Heart left ventricle (tissue), 16 donors: ENCODE measurements around the gene GPR183. TPM values are rescaled to one million over a fixed set of nuclear protein-coding genes. Genes with fewer than 3 reads are reported as not detected.

Source experiments
- ATAC-seq, 4 donors: fragments of 200-7000 bp; cut with Tn5 transposase; one replicate each; pipeline ENCODE4 v1.9.1; 2020 to 2022; ENCODE audit warnings: moderate library complexity in 4 of 4, mild to moderate bottlenecking in 3 of 4, moderate number of reproducible peaks in 1 of 4
- DNase-seq, 5 donors: peaks; one replicate each; pipeline ENCODE4 v3.0.0-alpha.2; 2020
- H3K27ac ChIP-seq, 12 donors: fragments of 200-600 bp; sonication (generic) in 4 of 12; one replicate each; pipeline versions ENCODE4 v1.5.0 to v1.8.0; 2016 to 2022; ENCODE audit warnings: mild to moderate bottlenecking in 2 of 12
- H3K27me3 ChIP-seq, 9 donors: fragments of 200-600 bp; sonication (generic) in 2 of 9; one replicate each; pipeline versions ENCODE4 v1.5.1 to v1.8.0; 2016 to 2022; ENCODE audit warnings: mild to moderate bottlenecking in 3 of 9
- H3K36me3 ChIP-seq, 9 donors: fragments of 200-600 bp; sonication (generic) in 2 of 9; one replicate each; pipeline versions ENCODE4 v1.5.0 to v1.8.0; 2018 to 2022; ENCODE audit warnings: mild to moderate bottlenecking in 2 of 9
- H3K4me1 ChIP-seq, 12 donors: fragments of 200-600 bp; sonication (generic) in 4 of 12; one replicate each; pipeline versions ENCODE4 v1.5.0 to v1.8.0; 2016 to 2022; ENCODE audit warnings: mild to moderate bottlenecking in 3 of 12
- H3K4me3 ChIP-seq, 12 donors: fragments of 200-600 bp; sonication (generic) in 4 of 12; one replicate each; pipeline versions ENCODE4 v1.5.0 to v1.8.0; 2017 to 2022; ENCODE audit warnings: mild to moderate bottlenecking in 9 of 12, moderate library complexity in 4 of 12
- H3K9me3 ChIP-seq, 12 donors: fragments of 200-600 bp; sonication (generic) in 4 of 12; one replicate each; pipeline versions ENCODE4 v1.5.0 to v1.8.0; 2016 to 2022; ENCODE audit warnings: mild to moderate bottlenecking in 1 of 12
- CTCF ChIP-seq, 12 donors: fragments of 200-600 bp; sonication (generic) in 4 of 12; IDR thresholded peaks; one replicate each; pipeline versions ENCODE4 v1.5.0 to v1.8.0; 2018 to 2022; ENCODE audit warnings: antibody characterized with exemption in 12 of 12, mild to moderate bottlenecking in 5 of 12
- POLR2A ChIP-seq, 2 donors: fragments of 450-650 bp; IDR thresholded peaks; one replicate each; pipeline ENCODE4 v1.6.1; 2017; ENCODE audit warnings: antibody characterized with exemption in 2 of 2, mild to moderate bottlenecking in 2 of 2, moderate library complexity in 2 of 2
- WGBS, 4 donors: extraction: QIAGEN DNeasy Blood & Tissue Kit in 2 of 4; methylation state at CpG; one replicate each; pipeline versions ENCODE4 v1.1.5 to v1.1.7; 2013 to 2018; 5-methylcytosine and 5-hydroxymethylcytosine counted together
- intact Hi-C, 10 donors: fragments of 100-400 bp; cut with DNase I; formaldehyde crosslinking; loops; one replicate each; pipeline versions ENCODE4 v1.11.1 to v1.14.2; 2022
- polyA plus RNA-seq, 2 donors: library from polyadenylated mRNA; stranded (reverse); fragments of 200-250 nt; gene quantifications; one replicate each; pipeline ENCODE4 v1.2.3, GENCODE V29; 2013
- total RNA-seq, 9 donors: library from RNA; depleted of rRNA in 2 of 9; stranded (reverse); fragments of >200 nt in 2 of 9; fragmentation: NEBNext Ultra II Directional in 3 of 9; extraction: Animal tissue kit (Norgen Biotek cat#: 25700) in 3 of 9; gene quantifications; one replicate each; pipeline versions ENCODE4 v1.1.0 to v1.2.4, GENCODE V29; 2016 to 2023
- donor health status: ischemic (EF 13 %, LVEDD 7.1; RV severe dilation, severe dysfunction).
- donor health status: healthy with polysubstance abuse.
- donor health status: DM: no; HTN: yes; CAD: no.
- donor health status: DM: no; HTN: no; CAD: no.
- donor health status: ischemic (EF 25% LVEDD 6.9; RV normal size, moderate dysfunction).
- donor health status: ischemic (EF 25% LVEDD 5.7; RV mildly dilated, moderate dysfunction).
- donor health status: healthy.
- donor health status: DM: yes; HTN: yes; CAD: no.
- donor health status: ischemic (EF 35%, LVEDD 5.7; RV mildly dilated, moderate dysfunction).
- donor health status: nonischemic (EF 11% LVEDD 7.7; RV severe dilation, severe dysfunction).
- donor health status: DM: yes; HTN: yes; CAD: no.
- donor health status: PGD.
- donor health status: ischemic (EF 29% LVEDD 5.4; RV normal size, mild dysfunction).
- donor health status: nonischemic (EF 23%, LVEDD 6.1; RV moderate dilation, normal function).

GPR183 gene
- total and polyA plus RNA-seq, 11 donors, result 0.69 to 7.6 (median 1.5) TPM

- intact Hi-C loops, result no loop called here
- WGBS, 4 donors, result 91 to 96% (median 94%) methylated on average over 1 of the region's 1 CpG
- peak overlapping the region in 1 of 12 donors; percentile 25 for H3K4me3 ChIP-seq
- H3K27ac ChIP-seq, result peak overlapping the region in 1 of 12 donors; percentile 83
- H3K9me3 ChIP-seq, result no peaks in the 10 kb centered on the region
- no peaks in the 10 kb centered on the region for H3K27me3 ChIP-seq
- ATAC-seq (no peak), DNase-seq (no peak)
- TF ChIP-seq CTCF (IDR thresholded peaks at IDR 0.05), result no peak
- H3K4me1 ChIP-seq, result peaks cover 0 to 83% (median 10%) of the 10 kb centered on the region in 12 donors
- H3K36me3 ChIP-seq, result peaks cover 0 to 35% (median 10%) of the 10 kb centered on the region in 9 donors
Observed at GRCh38 chr13:99313941-99314340, 6.7 kb upstream of the GPR183 start.

GRCh38 chr13:99313501-99313900, 6.3 kb upstream of the GPR183 start:
- 50 to 67% (median 55%) methylated on average over 3 of the region's 3 CpGs for WGBS, 4 donors
- ATAC-seq (peak in 3 of 4 donors; percentile 28 to 40 (median 34)), DNase-seq (no peak)
- intact Hi-C loops, result no loop called here
- H3K4me3 ChIP-seq, result peak overlapping the region in 1 of 12 donors; percentile 25
- no peak for TF ChIP-seq CTCF (IDR thresholded peaks at IDR 0.05)
- no peak for TF ChIP-seq POLR2A (IDR thresholded peaks at IDR 0.05)
- H3K4me1 ChIP-seq, result peaks cover 0 to 85% (median 10%) of the 10 kb centered on the region in 12 donors
- H3K36me3 ChIP-seq, result peaks cover 0 to 30% (median 10%) of the 10 kb centered on the region in 9 donors
- no peaks in the 10 kb centered on the region for H3K9me3 ChIP-seq
- H3K27me3 ChIP-seq, result no peaks in the 10 kb centered on the region
- H3K27ac ChIP-seq, result peak overlapping the region in 8 of 12 donors; percentile 21 to 83 (median 32)

GRCh38 chr13:99312493-99312883, 5.3 kb upstream of the GPR183 start:
- H3K9me3 ChIP-seq, result no peaks in the 10 kb centered on the region
- DNase-seq (peak in 4 of 5 donors; percentile 59 to 75 (median 66)), ATAC-seq (peak; percentile 57 to 84 (median 81))
- H3K36me3 ChIP-seq, result peaks cover 0 to 20% (median 2%) of the 10 kb centered on the region in 9 donors
- 79 to 95% (median 83%) methylated on average over 7 of the region's 7 CpGs for WGBS, 4 donors
- no peak overlapping the region for H3K4me3 ChIP-seq
- H3K27ac ChIP-seq, result peak overlapping the region in 8 of 12 donors; percentile 21 to 83 (median 42)
- intact Hi-C loops, result no loop called here
- peaks cover 0 to 94% (median 17%) of the 10 kb centered on the region in 12 donors for H3K4me1 ChIP-seq
- no peaks in the 10 kb centered on the region for H3K27me3 ChIP-seq
- TF ChIP-seq CTCF (IDR thresholded peaks at IDR 0.05), result no peak
- TF ChIP-seq POLR2A (IDR thresholded peaks at IDR 0.05), result no peak

- peaks cover 0 to 94% (median 18%) of the 10 kb centered on the region in 12 donors for H3K4me1 ChIP-seq
- 87 to 92% (median 91%) methylated on average over 10 of the region's 10 CpGs for WGBS, 4 donors
- intact Hi-C loops, result no loop called here
- no peak overlapping the region for H3K4me3 ChIP-seq
- no peaks in the 10 kb centered on the region for H3K9me3 ChIP-seq
- no peaks in the 10 kb centered on the region for H3K27me3 ChIP-seq
- DNase-seq (no peak), ATAC-seq (no peak)
- TF ChIP-seq POLR2A (IDR thresholded peaks at IDR 0.05) (no peak), CTCF (IDR thresholded peaks at IDR 0.05) (no peak)
- peaks cover 0 to 17% (median 2%) of the 10 kb centered on the region in 9 donors for H3K36me3 ChIP-seq
- peak overlapping the region in 8 of 12 donors; percentile 11 to 83 (median 34) for H3K27ac ChIP-seq
Observed at GRCh38 chr13:99311748-99312492, 4.7 kb upstream of the GPR183 start.
